Neural progenitor cell (in vitro differentiated cells): Measurements from ENCODE around the gene CPD. TPM values are rescaled to one million over a fixed set of nuclear protein-coding genes. Genes with fewer than 3 reads are reported as not detected.
A peak's percentile ranks its signal among the peaks of the same experiment; 100 is the strongest.

ENCODE experiments used
- DNase-seq: peaks from one replicate; pipeline ENCODE4 v3.0.0-alpha.2; 2016; ENCODE audit warnings: low spot score
- H2AFZ ChIP-seq: fragments of 200-600 bp; sonication (generic); replicated peaks from 2 replicates; pipeline ENCODE4 v1.6.1; 2016; ENCODE audit warnings: antibody characterized with exemption
- H3F3A ChIP-seq: fragments of 200-600 bp; sonication (generic); 2 replicates; pipeline ENCODE4 v1.6.1; 2016; ENCODE audit warnings: antibody characterized with exemption, low read depth
- H3K27ac ChIP-seq: fragments of 200-600 bp; sonication (generic); 2 replicates; pipeline ENCODE4 v1.5.1; 2016; ENCODE audit warnings: mild to moderate bottlenecking
- H3K27me3 ChIP-seq: fragments of 200-600 bp; sonication (generic); 2 replicates; pipeline ENCODE4 v1.6.1; 2016; ENCODE audit warnings: mild to moderate bottlenecking, moderate library complexity
- H3K36me3 ChIP-seq: fragments of 200-600 bp; sonication (generic); 2 replicates; pipeline ENCODE4 v1.5.1; 2016
- H3K4me1 ChIP-seq: fragments of 200-600 bp; sonication (generic); 2 replicates; pipeline ENCODE4 v1.6.1; 2016; ENCODE audit warnings: mixed run types
- H3K4me2 ChIP-seq: fragments of 200-600 bp; sonication (generic); 2 replicates; pipeline ENCODE4 v1.6.1; 2016
- H3K4me3 ChIP-seq: fragments of 200-600 bp; sonication (generic); 2 replicates; pipeline ENCODE4 v1.5.1; 2016
- H3K79me2 ChIP-seq: fragments of 200-600 bp; sonication (generic); 2 replicates; pipeline ENCODE4 v1.6.1; 2016; ENCODE audit warnings: low read depth
- H3K9ac ChIP-seq: fragments of 200-600 bp; sonication (generic); 2 replicates; pipeline ENCODE4 v1.6.1; 2016
- H3K9me3 ChIP-seq: fragments of 200-600 bp; sonication (generic); 2 replicates; pipeline ENCODE4 v1.5.1; 2016; ENCODE audit warnings: low read depth
- H4K20me1 ChIP-seq: fragments of 200-600 bp; sonication (generic); 2 replicates; pipeline ENCODE4 v1.6.1; 2016; ENCODE audit warnings: low read depth
- H3K27ac Mint-ChIP-seq: 3 replicates; pipeline ENCODE4 v1.8.0; 2021; ENCODE audit warnings: mixed read lengths
- H3K27me3 Mint-ChIP-seq: 2 replicates; pipeline ENCODE4 v1.8.0; 2022; ENCODE audit warnings: low read depth, mild to moderate bottlenecking, inconsistent platforms, moderate library complexity, mixed read lengths; ENCODE audit not compliant: insufficient read depth
- H3K36me3 Mint-ChIP-seq: 3 replicates; pipeline ENCODE4 v1.8.0; 2021; ENCODE audit warnings: mixed read lengths
- H3K4me1 Mint-ChIP-seq: 3 replicates; pipeline ENCODE4 v1.8.0; 2021; ENCODE audit warnings: mixed read lengths
- H3K4me3 Mint-ChIP-seq: 3 replicates; pipeline ENCODE4 v1.8.0; 2021; ENCODE audit warnings: mild to moderate bottlenecking, moderate library complexity, mixed read lengths
- H3K9me3 Mint-ChIP-seq: 3 replicates; pipeline ENCODE4 v1.8.0; 2020; ENCODE audit warnings: mixed read lengths
- CTCF ChIP-seq: fragments of 200-600 bp; sonication (generic); IDR thresholded peaks from 2 replicates; pipeline ENCODE4 v1.5.1; 2017; ENCODE audit warnings: antibody characterized with exemption, mild to moderate bottlenecking
- EZH2 ChIP-seq: fragments of 200-600 bp; sonication (generic); IDR thresholded peaks from 2 replicates; pipeline ENCODE4 v1.6.1; 2017; ENCODE audit warnings: antibody characterized with exemption, mild to moderate bottlenecking, moderate library complexity
- EZH2phosphoT487 ChIP-seq: fragments of 200-600 bp; sonication (generic); IDR thresholded peaks from 2 replicates; pipeline ENCODE4 v1.6.1; 2017; ENCODE audit warnings: antibody characterized with exemption
- total RNA-seq: library from RNA; depleted of rRNA; stranded (reverse); fragments of >200 nt; gene quantifications from 2 replicates; pipeline ENCODE4 v1.2.3, GENCODE V29; 2015; ENCODE audit warnings: low replicate concordance

Gene CPD
- total RNA-seq, 1 donor from 2014 or later = 70.8 TPM

GRCh38 chr17:30382345-30382744, 3.6 kb downstream of the CPD start:
- H3K79me2 ChIP-seq = peaks cover 72% of the 10 kb centered on the region
- H3K27ac ChIP-seq = no peak overlapping the region
- H3K9me3 Mint-ChIP-seq = no peaks in the 10 kb centered on the region
- H3K4me3 ChIP-seq = no peak overlapping the region
- peaks cover 52% of the 10 kb centered on the region for H4K20me1 ChIP-seq
- peak overlapping the region; percentile 90 for H3K4me2 ChIP-seq
- peaks cover 4% of the 10 kb centered on the region for H3K27me3 Mint-ChIP-seq
- TF ChIP-seq EZH2 = no peak
- TF ChIP-seq EZH2phosphoT487 = no peak
- no peak for TF ChIP-seq CTCF
- no peak overlapping the region for H3K9ac ChIP-seq
- peaks cover 32% of the 10 kb centered on the region for H3K4me1 Mint-ChIP-seq
- H3K9me3 ChIP-seq = no peaks in the 10 kb centered on the region
- H3K4me3 Mint-ChIP-seq = no peak overlapping the region
- H3K36me3 ChIP-seq = peaks cover 7% of the 10 kb centered on the region
- H3K4me1 ChIP-seq = peaks cover 45% of the 10 kb centered on the region
- no peak overlapping the region for H2AFZ ChIP-seq
- H3F3A ChIP-seq = peaks cover 7% of the 10 kb centered on the region
- no peak for DNase-seq
- no peak overlapping the region for H3K27ac Mint-ChIP-seq
- peaks cover 24% of the 10 kb centered on the region for H3K27me3 ChIP-seq
- peaks cover 15% of the 10 kb centered on the region for H3K36me3 Mint-ChIP-seq

- Mint-ChIP-seq H3K27ac (no peak overlapping the region), H3K9me3 (no peaks in the 10 kb centered on the region), H3K4me1 (peaks cover 2% of the 10 kb centered on the region), H3K36me3 (peaks cover 29% of the 10 kb centered on the region), H3K27me3 (no peaks in the 10 kb centered on the region), H3K4me3 (no peak overlapping the region)
- H3K27ac ChIP-seq = no peak overlapping the region
- no peak for DNase-seq
- peaks cover 28% of the 10 kb centered on the region for H3K79me2 ChIP-seq
- peaks cover 9% of the 10 kb centered on the region for H3K36me3 ChIP-seq
- no peaks in the 10 kb centered on the region for H3K9me3 ChIP-seq
- no peak overlapping the region for H3K4me2 ChIP-seq
- H3K4me1 ChIP-seq = peaks cover 7% of the 10 kb centered on the region
- no peak for TF ChIP-seq EZH2phosphoT487
- no peak for TF ChIP-seq EZH2
- TF ChIP-seq CTCF = no peak
- H2AFZ ChIP-seq = no peak overlapping the region
- H3K9ac ChIP-seq = no peak overlapping the region
- peaks cover 8% of the 10 kb centered on the region for H4K20me1 ChIP-seq
- no peaks in the 10 kb centered on the region for H3K27me3 ChIP-seq
- no peaks in the 10 kb centered on the region for H3F3A ChIP-seq
- no peak overlapping the region for H3K4me3 ChIP-seq
These were observed 9.8 kb downstream of the CPD start for GRCh38 chr17:30388321-30389179.

DNA sequence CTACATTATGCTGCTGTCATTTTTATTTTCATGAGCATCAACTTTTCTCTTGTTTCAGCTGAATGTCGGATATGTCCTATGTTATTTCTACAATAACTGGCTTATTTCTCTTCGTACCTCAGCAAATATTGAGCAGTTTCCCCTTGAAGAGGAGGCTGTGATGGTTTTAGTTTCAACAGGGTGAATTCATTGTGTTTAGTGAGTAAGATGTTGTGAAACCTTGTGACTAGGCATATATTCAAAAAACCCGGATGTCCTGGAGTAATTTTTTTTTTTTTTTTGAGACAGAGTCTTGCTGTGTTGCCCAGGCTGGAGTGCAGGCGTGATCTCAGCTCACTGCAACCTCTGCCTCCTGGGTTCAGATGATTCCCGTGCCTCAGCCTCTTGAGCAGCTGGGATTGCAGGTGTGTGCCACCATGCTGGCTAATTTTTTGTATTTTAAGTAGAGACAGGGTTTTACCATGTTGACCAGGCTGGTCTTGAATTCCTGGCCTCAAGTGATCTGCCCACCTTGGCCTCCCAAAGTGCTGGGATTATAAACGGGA, 11.1 kb downstream of the CPD start:
- Histone ChIP-seq H3K4me1 (no peaks in the 10 kb centered on the region), H4K20me1 (no peaks in the 10 kb centered on the region), H3K79me2 (peaks cover 15% of the 10 kb centered on the region), H3K27ac (no peak overlapping the region), H3K9me3 (no peaks in the 10 kb centered on the region), H2AFZ (no peak overlapping the region), H3F3A (no peaks in the 10 kb centered on the region), H3K4me3 (no peak overlapping the region), H3K4me2 (no peak overlapping the region), H3K9ac (no peak overlapping the region), H3K27me3 (no peaks in the 10 kb centered on the region), H3K36me3 (peaks cover 9% of the 10 kb centered on the region)
- no peak for TF ChIP-seq EZH2
- TF ChIP-seq CTCF = no peak
- TF ChIP-seq EZH2phosphoT487 = no peak
- Mint-ChIP-seq H3K27ac (no peak overlapping the region), H3K27me3 (no peaks in the 10 kb centered on the region), H3K36me3 (peaks cover 28% of the 10 kb centered on the region), H3K4me3 (no peak overlapping the region), H3K9me3 (no peaks in the 10 kb centered on the region), H3K4me1 (peaks cover 2% of the 10 kb centered on the region)
- DNase-seq = no peak
